HG02588 (cell line): ENCODE measurements around the gene TCIRG1.

Source experiments
- ATAC-seq: cut with Tn5 transposase; IDR thresholded peaks from one replicate; pipeline ENCODE4 v1.9.1; 2021; ENCODE audit warnings: mild to moderate bottlenecking, moderate library complexity; ENCODE audit not compliant: unreplicated experiment

Gene TCIRG1

DNA sequence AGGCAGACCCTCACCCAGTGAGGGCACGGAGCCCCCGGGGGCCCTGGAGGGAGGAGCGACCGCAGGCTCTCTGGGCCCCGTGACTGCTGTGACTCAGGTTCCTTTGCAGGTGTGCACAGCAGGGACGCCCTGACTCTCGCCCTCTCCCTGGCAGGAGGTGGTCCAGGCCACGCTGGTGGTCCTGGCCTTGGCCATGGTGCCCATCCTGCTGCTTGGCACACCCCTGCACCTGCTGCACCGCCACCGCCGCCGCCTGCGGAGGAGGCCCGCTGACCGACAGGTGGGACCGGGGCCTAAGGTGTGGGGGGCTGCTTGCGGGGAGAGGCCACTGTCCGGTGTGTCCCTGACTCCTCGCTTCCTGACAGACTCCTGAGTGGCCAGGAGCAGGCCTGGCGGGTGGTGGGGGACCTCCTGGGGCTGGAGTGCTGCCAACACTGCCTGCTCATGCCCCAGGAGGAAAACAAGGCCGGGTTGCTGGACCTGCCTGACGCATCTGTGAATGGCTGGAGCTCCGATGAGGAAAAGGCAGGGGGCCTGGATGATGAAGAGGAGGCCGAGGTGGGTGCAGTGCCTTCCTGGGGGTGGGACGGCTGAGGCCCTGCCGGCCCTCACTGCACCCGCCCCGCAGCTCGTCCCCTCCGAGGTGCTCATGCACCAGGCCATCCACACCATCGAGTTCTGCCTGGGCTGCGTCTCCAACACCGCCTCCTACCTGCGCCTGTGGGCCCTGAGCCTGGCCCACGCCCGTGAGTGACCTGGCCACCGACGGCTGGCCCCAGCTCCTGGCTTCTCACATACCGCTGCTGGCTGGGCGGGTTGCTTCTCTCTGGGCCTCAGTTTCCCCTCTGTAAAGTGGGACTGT, 10.9 kb downstream of the TCIRG1 start:
- no peak for ATAC-seq

DNA sequence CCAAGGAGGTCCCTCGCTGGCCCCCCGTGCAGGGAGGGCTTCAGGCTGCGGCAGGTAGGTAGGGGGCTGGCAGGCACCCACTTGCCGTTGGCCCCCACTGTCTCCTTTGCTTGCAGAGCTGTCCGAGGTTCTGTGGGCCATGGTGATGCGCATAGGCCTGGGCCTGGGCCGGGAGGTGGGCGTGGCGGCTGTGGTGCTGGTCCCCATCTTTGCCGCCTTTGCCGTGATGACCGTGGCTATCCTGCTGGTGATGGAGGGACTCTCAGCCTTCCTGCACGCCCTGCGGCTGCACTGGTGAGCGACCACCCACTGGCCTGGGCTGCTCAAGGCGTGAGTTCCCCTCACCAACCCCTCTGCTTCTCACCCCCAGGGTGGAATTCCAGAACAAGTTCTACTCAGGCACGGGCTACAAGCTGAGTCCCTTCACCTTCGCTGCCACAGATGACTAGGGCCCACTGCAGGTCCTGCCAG, 11.6 kb downstream of the TCIRG1 start:
- no peak for ATAC-seq

DNA sequence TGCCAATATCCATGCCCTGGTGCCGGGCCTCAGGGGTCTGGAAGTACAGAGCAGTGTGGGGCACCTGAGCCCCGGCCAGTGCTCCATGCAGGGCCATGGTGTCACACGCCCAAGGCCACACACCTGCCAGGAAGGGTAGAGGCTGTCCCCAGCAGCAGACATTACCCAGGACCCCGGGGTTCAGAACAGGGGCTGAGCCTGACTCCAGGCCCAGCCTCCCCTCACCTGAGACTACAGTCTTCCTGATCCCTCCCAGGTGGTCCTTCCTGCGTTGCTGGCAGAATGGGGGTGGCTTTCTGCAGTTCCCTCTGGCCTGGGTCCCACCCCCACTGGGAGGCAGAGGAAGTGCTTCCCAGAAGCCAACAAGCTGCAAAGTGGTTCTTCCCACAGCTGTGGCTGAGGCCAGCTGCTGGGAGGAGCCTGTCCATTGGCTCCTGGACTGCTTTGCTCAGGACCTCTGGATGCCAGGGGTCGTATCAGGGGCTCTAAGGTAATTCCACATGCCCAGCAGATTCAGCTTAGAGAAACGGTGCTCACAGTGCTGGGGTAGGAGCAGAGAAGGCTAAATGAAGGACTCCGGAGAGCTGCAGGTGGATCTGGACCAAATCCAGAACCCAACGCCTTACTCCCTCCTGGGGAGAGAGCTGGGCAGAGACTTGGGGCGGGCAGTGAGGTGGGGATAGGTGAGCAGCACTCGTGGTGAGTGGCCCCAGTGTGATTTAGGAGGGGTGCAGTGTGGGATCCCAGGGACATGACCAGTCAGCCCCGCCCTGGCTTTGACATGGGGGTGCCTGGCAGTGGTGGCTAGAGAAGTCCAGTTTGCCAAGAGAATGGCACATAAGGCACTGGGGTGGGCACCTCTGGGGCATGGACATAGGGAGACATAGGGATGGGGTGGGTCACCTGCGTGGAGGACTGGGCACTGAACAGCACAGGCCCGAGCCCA, 12.6 kb downstream of the TCIRG1 start:
- ATAC-seq: no peak

DNA sequence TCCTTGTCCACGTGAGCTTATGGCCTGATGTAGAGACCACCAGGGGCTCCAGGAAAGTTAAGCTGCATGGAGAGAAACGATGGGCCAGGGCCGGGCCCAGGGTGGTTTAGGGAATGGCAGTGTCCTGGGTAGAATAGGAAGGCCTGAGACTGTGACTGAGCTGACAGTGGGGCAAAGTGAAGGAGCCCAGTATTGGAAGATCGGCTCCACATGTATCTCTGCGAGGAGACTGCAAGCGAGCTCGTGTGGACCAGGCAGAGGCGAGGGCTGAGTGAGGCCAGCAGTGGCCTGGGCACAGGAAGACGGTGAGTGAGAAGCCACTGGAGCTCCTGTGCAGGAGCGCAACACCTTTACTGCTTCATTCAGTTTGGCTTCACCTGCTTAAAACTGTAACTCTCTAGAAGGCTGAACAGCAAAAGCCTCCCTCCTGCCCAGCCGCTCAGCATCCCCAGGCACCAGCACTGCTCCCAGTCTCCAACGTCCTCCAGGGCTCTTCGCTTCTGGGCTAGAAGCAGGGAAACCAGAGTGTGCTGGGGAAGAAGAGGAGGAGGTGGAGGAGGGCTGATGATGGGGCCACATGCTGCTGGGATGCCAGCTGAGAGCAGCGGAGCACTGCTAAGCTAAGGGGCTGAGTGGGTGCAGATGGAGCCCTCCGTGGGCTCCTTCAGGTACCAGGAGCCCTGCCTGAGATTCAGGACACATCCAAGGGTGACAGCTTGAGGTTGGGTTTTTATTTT, 13.5 kb downstream of the TCIRG1 start:
- ATAC-seq: no peak

DNA sequence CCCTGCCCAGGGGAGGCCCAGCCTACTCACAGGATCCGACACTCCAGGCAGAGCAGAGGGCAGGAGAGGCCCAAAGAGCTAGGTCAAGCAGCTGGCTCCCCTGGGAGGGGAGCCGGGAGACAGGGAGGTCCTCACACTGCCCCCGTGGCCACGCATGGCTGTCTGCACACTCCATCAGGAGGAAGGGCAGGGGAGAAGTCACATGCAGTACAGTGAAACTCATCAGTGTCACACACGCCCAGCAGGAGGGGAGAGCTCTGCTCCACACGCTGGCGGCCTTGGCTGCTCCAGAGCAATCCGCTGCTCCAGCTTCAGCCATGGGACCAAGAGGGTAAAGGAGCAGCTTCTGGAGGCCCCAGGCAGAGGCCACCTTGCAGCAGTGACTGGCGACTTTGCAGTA, 14.3 kb downstream of the TCIRG1 start:
- no peak for ATAC-seq

DNA sequence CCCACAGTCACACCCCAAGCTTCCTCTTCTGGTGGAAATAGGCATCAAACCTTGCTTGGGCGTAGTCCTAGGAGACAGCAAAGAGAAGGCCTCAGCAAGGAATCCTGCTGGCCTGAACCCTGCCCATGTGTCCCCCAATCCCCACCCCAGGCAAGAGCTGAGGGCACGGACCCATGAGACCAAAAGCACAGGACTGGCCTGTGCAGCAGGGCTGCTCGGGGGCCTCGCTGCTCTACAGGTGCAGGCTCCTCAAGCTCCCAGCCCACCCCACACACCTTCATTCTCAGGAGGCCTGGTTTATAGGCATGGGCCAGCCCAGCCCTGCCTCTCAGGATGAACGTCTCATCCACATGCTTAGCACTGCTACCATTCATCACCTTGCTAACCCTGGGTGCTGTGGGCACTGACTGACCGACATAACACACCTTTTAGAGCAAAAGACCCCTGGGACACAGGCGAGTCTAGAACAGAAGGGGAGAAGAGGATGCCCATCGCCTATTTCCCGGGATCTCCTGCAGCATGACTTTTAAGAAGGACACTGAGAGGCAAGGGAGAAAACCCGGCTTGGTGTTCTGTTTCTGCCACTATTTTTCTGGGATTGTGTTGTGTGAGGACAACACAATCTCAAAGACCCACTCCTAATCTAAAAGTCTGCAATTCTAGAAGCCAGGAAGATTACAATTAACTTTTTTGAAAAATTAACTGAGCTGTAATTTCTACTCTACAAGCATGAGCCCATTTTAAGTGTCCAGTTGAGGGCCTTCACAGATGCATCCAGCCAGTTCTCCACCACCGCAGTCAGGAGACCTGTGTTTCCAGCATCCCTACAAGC, 15.4 kb downstream of the TCIRG1 start:
- no peak for ATAC-seq

DNA sequence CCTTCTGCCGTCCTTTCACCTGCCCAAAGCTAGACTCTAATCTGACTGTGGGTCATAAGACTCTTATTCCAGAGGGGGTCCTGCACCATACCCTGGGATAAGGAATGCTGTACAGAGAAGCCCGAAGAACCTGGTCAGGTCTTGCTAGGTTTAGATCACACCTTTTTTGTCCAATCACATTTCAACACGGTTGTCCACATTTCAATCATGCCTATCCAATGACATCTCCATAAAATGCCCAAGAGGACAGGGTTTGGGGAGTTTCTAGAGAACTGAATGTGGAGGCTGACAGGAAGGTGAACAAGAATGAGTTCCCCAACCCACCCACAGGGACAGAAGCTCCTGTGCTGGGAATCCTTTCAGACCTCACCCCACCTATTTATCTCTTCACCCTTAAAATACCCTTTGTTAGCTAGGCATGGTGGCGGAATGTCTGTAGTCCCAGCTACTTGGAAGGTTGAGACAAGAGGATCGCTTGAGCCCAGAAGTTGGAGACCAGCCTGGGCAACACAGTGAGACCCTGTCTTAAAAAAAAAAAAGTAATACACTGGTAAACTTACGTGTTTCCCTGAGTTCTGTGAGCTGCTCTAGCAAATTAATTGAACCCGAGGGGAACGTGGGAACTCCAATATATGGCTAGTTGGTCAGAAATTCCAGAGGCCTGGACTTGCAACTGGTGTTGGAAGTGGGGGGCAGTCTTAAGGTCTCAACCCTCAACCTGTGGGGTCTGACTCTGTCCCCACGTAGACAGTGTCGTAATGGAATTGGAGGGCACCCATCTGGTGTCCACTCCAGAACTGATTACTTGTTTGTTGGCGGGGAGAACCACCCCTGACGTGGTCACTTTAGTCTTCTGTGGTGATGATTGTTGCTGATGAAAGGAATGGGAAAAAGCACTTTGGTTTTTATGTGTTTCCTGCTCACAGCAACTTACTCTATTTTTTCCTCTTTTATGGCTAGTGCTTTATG, 17.8 kb downstream of the TCIRG1 start:
- ATAC-seq: no peak

DNA sequence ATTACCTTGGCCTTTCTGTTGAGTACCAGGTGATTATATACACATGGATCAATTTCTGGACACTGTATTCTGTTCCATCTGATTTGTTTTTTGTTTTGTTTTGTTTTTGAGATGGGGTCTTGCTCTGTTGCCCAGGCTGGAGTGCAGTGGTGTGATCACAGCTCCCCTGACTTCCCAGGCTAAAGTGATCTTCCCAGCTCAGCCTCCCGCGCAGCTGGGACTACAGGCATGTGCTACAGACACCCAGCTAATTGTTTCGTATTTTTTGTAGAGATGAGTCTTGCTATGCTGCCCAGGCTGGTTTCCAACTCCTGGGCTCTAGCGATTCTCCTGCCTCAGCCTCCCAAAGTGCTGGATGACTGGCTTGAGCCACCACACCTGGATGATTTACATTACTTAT, 19.0 kb downstream of the TCIRG1 start:
- ATAC-seq: no peak

DNA sequence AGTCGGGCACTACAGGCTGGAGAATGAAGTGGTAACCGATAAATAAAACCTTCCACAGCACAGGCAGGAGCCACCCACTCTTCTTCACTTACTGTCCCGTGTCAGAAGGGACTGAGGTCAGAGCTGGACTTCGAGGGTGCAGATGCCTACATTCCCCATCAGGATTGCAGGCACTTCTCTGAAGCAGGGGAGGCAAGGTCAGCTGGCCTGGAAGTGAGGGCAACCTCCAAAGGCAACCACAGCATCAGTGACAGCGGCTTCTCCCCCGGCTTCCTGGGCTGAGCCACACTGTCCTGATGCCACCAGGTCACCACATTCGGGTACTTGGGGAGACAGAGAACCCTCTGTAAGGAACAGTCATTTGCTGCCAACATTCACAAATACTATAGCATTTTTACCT, 22.7 kb downstream of the TCIRG1 start:
- no peak for ATAC-seq

DNA sequence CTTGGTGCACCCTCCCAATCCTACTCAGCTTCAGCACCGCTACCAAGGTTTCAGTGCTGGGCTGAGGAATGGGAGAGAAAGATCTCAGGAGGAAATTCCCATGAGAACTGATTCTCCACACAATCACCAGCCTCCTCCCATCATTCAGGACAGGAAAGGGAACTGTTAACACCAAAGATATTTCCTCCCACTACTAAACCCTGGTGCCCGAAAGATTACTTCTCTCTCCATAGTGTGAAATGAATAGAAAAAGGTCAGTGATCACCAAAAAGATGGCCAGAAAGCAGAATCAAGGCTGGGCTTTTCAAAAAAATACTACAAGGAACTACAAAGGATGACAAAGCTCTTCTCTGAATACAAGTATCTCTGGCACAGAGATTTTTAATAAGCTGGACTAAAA, 26.1 kb downstream of the TCIRG1 start:
- ATAC-seq: no peak

DNA sequence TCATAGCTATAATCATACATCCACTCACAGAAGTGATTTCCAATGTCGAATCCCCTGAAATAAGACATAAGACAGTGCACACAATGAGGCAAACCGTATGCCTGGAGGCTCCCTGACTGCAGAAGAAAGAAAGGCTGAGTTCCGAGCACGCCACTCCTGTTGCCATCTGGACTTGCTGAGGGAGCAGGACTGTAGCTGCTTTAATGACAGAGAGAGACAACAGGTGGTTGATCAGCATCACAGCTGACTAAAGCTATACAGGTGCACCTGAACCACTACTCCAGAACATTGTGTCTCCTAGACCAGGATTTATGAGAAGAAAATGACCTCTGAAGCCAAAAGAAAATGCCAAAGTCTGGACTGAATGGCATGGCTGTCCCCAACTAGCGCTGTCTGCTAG, 27.0 kb downstream of the TCIRG1 start:
- no peak for ATAC-seq

DNA sequence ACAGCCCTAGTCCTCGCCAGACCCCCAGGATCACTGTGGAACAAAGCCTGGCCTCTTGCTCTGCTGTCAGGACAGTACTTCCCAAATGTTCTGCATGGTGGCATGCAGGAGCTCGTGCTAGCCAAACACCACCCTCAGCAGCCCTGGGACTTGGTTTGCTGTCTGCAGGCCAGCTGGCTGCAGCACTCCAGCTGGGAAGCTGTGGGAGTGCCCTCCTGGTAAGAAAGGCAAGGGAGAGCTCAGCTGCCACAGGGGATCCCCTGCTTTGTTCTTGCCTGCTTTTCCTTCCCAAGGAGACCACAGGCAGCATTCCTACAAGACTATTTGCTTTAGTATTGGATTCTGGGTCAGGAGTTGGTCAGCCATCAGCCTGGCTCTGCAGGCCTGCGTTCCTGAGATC, 27.9 kb downstream of the TCIRG1 start:
- no peak for ATAC-seq

DNA sequence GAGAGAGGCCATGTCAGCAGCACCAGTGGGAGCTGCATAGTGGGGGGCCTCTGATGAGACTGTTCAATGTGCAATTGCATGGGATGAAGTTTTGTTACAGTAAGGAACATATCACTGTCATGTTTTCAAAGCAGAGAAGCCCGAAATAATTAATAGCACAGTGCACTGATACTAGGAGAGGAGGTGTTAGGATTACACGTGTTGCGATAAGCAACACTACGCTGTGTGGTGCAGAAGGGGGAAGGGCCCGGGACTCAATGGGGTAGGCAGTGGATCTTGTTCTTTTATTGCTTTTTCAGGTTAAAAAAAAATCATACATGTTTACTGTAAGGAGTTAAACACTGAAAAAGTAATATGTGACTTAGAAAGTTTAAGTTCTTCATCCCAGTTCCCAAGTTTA, 29.2 kb downstream of the TCIRG1 start:
- ATAC-seq: no peak

DNA sequence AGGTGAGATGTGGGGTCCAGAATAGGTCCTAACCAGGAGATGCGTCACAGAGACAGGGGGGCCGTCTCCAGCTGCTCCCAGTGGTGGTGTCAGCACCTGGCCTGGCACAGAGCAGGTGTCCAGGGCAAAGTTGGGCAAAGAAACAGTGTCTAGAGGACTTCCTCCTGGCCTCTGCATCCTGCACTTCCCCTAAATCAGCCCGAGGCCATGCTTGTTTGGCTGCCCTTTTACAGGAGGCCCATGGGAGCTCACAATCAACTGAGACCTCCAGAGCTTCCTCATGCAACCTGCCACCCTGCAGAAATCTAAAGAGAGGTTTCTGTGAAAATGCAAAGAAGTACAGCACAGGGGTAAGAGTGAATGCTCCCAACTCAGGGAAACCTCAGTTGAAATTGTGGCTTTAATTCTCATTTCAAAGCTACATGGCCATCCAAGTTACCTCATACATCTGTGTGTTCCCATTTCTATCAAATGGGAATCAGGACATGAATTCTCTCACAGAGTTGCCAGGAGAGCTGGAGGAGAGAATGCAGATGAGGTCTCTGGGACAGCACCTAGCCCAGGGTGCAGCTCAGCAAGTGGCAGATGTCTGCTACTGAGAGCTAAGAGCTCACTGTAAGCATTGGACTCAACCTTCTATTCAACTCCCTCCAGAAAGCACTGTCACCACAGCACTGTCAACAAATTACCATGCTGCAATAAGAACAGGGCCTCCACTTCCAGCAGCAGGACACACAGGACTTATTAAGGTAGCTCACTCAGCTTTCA, 32.6 kb downstream of the TCIRG1 start:
- ATAC-seq: no peak

DNA sequence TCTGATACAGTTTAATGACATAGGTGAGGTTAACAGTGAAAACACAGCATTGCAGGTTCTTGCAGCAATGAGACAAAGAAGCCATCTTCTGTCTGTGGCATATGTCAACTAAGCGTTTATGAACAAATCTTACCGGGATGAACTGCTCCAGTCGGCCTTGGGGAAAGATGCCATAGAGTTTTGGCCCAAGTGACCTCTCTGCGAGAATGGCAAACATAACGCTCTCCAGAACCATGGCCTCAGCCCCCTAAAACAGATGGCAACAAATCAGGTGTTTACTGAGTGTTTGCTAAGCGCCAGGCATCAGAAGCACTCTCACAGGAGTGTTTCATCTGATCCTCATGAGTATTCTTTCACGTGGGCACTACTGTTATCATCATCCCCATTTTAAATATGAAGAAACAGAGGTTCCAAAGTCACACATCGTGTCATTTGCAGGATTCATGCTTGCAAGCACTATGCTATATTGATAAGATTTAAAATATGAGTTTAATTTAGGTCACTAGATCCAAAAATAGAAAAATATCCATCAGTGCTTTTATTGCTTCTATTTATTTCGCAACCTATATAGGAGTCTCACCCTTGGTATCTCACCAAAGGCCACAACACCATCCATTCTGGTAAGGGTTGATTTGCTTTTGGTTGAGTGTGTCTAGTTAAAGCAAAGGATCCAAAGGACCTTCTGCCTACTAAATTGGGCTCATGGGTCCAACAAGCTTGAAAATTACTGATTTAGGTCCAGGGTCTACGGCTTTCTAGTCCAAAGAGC, 35.9 kb downstream of the TCIRG1 start:
- ATAC-seq: no peak

DNA sequence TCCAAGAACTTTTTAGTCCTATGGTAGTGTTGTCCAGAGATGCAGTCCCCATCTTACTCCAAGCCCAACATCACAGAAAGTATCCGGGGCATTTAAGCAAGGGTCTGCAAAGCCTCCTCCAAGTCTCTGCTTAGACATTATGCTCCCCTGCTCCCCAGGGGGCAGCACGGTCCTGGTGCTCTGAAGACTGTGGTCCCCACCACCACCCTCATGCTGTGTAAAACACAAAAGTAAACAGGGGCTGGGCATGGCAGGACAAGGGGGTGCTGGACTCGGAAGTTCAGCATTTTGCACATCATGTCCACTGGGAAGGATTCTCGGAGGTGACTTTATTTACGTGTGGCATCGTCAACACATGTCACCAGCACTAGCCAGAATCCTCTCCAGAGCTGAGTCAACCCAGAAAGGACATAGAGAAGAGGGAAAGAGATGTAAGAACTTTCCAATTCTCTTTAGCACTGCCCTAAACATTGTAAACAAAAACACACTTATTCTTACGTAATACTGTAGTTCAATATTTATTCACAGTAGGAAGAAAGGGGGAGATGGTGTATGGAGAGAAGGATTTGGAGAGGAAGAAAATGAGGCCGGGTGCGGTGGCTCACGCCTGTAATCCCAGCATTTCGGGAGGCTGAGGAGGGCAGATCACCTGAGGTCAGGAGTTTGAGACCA, 37.7 kb downstream of the TCIRG1 start:
- no peak for ATAC-seq
